Mucosa of descending colon (tissue), 3 donors: ENCODE measurements around the gene ASXL1. TPM values are rescaled to one million over a fixed set of nuclear protein-coding genes. Genes with fewer than 3 reads are reported as not detected.

ENCODE experiments used
- ATAC-seq: fragments of 200-7000 bp; cut with Tn5 transposase; one replicate; pipeline ENCODE4 v1.9.1; 2020; ENCODE audit warnings: mild to moderate bottlenecking, moderate library complexity
- DNase-seq, 3 donors: peaks; one replicate each; pipeline ENCODE4 v3.0.0-alpha.2; 2020
- H3K36me3 ChIP-seq: fragments of 200-600 bp; one replicate; pipeline ENCODE4 v1.8.0; 2021; ENCODE audit warnings: low read depth, mild to moderate bottlenecking
- H3K4me1 ChIP-seq: fragments of 200-600 bp; one replicate; pipeline ENCODE4 v1.8.0; 2021; ENCODE audit warnings: low read depth, mild to moderate bottlenecking
- H3K4me3 ChIP-seq: fragments of 200-600 bp; one replicate; pipeline ENCODE4 v1.8.0; 2021; ENCODE audit warnings: mild to moderate bottlenecking
- H3K9me3 ChIP-seq: fragments of 200-600 bp; one replicate; pipeline ENCODE4 v1.8.0; 2021; ENCODE audit warnings: mild to moderate bottlenecking
- intact Hi-C, 2 donors: fragments of 100-400 bp; cut with DNase I in 1 of 2; cut with micrococcal nuclease in 1 of 2; formaldehyde crosslinking; loops; one replicate each; pipeline versions ENCODE4 v1.11.0 to v1.11.1; 2022; cut with DNase I, micrococcal nuclease
- total RNA-seq, 3 donors: library from RNA; stranded (reverse); fragmentation: NEBNext Ultra II Directional in 2 of 3; extraction: Animal tissue kit (Norgen Biotek cat#: 25700) in 2 of 3; gene quantifications; one replicate each; pipeline versions ENCODE4 v1.2.1 to v1.2.4, GENCODE V29; 2021 to 2023
- TF ChIP-seq, protein P1 (sequence below): fragments of 200-600 bp; IDR thresholded peaks from one replicate; pipeline ENCODE4 v1.8.0; 2022; ENCODE audit warnings: antibody characterized with exemption, mild to moderate bottlenecking
- donor health status: DM: no; HTN: no; CAD: no; lungs with moderate emphysema.
- donor health status: DM: no; HTN: no; CAD: no.
- donor health status: DM: no; HTN: yes; CAD: no.

ASXL1 gene
- total RNA-seq, 3 donors from 2014 or later: 47.4 to 78.9 (median 52.3) TPM

DNA sequence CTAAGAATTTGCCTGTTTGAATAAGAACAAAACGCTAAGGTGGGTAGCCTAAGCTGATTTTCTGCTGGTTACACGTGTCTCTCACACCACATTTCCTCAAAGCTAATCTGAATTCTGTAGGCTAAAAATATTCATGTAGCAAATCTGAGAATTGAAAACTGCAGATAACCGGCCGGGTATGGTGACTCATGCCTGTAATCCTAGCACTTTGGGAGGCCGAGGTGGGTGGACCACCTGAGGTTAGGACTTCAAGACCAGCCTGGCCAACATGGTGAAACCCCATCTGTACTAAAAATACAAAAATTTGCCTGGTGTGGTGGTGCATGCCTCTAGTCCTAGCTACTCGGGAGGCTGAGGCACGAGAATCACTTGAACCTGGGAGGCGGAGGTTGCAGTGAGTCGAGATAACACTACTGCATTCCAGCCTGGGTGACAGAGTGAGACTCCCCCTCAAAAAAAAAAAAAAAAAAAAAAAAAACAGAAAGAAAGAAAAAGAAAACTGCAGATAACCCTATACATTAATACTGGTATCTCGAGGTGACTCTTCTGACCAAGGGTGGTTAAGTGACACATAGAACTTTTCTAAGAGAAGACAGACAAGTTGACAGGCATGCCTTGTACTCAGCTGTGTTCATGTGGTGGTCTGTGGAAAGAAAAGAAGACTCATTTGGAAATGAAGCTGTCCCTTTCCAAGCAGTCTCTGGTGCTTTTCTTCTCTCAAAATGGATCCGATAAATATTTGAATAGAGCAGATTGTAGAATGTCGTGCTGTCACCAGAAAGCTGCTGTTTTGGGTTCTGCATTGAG lies 24.7 kb upstream of the ASXL1 start:
- no peak for DNase-seq
- no peaks in the 10 kb centered on the region for H3K36me3 ChIP-seq

DNA sequence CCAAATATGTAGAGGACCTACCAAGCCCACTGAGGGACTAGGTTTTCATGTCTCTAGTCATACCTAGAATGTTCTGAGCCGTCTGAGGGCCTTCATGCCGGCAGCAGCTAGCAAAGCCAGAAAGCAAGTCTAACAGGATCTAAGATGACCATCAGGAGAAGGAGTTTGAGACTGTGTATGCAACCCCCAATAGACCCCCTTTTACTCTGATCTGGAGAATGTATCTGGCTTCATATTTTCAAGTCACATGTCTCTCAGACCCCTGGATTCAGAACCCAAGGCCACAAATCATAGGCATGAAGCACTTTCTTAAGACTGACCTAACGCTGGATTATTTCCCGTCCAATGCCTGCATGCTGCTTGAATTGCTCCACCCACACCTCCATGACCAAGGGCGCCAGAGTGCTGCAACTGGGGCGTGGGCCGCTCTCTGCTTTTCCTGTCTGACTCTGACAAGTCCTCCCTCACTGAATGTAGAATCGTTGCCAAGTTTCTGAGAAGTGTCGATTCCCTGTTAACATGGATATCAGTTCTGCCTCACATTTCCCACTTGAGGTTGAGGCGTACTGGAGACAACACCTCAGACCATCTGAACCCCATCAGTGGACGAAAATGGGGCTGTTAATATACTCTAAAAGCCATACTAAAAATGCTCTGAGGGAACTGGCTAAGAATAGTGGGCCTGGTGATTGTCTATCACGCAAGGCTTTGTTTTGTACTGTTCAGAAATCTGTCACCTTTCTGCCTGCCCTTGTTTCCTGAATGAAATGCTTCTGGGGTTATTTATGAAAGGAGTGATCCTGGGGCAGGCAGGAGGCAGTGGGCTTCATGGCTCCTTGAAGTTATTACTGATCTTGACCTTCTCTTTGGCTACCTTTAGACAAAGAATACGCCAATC lies 23.9 kb upstream of the ASXL1 start:
- Histone ChIP-seq H3K9me3 (no peaks in the 10 kb centered on the region), H3K36me3 (no peaks in the 10 kb centered on the region), H3K4me3 (no peak overlapping the region), H3K4me1 (no peaks in the 10 kb centered on the region)
- DNase-seq (peak; percentile 72 to 82 (median 82)), ATAC-seq (peak; percentile 95)
- intact Hi-C loops: no loop called here
- TF ChIP-seq, protein P1, sequence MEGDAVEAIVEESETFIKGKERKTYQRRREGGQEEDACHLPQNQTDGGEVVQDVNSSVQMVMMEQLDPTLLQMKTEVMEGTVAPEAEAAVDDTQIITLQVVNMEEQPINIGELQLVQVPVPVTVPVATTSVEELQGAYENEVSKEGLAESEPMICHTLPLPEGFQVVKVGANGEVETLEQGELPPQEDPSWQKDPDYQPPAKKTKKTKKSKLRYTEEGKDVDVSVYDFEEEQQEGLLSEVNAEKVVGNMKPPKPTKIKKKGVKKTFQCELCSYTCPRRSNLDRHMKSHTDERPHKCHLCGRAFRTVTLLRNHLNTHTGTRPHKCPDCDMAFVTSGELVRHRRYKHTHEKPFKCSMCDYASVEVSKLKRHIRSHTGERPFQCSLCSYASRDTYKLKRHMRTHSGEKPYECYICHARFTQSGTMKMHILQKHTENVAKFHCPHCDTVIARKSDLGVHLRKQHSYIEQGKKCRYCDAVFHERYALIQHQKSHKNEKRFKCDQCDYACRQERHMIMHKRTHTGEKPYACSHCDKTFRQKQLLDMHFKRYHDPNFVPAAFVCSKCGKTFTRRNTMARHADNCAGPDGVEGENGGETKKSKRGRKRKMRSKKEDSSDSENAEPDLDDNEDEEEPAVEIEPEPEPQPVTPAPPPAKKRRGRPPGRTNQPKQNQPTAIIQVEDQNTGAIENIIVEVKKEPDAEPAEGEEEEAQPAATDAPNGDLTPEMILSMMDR: no peak

More for the DNA sequence above, 24.7 kb upstream of the ASXL1 start:
- TF ChIP-seq, protein P1: no peak
- intact Hi-C loops: no loop called here
- no peak for ATAC-seq
- no peak overlapping the region for H3K4me3 ChIP-seq
- no peaks in the 10 kb centered on the region for H3K4me1 ChIP-seq
- no peaks in the 10 kb centered on the region for H3K9me3 ChIP-seq

DNA sequence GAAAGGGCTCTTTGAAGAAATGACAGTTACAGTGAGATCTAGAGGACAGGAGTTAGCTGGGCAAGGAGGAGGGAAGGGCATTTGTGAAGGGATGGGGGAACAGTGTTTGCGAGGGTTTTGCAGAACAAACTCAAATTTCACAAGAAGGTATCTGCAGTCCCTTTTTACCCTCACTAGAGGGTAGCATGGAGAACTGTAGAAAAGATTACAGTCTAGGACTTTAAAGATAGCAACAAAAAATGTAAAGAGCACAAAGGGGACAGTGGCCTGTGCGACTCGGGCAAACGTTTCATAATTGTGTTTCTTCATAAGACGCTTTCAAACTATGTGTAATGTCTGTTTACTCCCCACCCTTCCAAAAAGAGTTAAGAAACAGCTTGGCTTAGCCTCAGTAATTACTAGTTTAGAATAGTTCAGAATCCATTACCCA lies 21.2 kb upstream of the ASXL1 start:
- no peak overlapping the region for H3K4me3 ChIP-seq
- no peaks in the 10 kb centered on the region for H3K9me3 ChIP-seq
- DNase-seq (peak in 1 of 3 donors; percentile 27), ATAC-seq (peak; percentile 31)
- TF ChIP-seq, protein P1: no peak
- no peaks in the 10 kb centered on the region for H3K36me3 ChIP-seq
- no peaks in the 10 kb centered on the region for H3K4me1 ChIP-seq
- intact Hi-C loops: no loop called here

DNA sequence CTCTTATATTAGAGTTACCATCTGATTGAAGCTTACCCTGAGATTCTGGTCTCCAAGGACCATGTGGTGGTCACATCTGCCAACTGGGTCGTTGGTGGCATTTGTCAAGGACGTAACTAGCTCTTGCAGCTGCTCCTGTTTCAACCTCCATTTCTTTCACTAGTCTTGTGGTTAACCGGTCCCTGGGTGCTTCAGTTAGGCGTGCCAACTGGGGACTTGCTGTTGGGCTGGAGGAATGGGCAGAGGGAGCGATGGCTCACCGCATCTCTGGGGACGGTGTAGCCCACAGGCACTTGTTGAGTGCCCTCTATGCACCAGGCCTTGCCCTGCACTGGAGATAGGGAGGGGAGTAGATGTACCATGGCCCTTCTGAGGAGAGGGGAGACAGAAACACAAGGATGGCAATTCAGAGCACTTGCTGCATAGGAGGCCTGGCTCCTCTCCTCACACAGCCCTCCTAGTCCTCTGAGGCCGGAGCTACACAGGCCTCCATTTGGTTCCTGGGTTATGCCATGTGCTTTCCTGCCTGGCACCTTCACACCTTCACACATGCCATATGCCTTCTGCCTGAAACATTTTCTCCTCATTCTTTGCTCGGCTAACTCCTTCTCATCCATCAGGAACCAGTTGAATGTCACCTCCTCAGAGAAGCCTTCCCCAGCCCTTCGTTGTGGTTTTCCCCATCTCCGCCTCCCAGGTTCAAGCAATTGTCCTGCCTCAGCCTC lies 20.0 kb upstream of the ASXL1 start:
- DNase-seq: no peak
- no peak for ATAC-seq
- TF ChIP-seq, protein P1: no peak
- Histone ChIP-seq H3K36me3 (no peaks in the 10 kb centered on the region), H3K9me3 (no peaks in the 10 kb centered on the region), H3K4me1 (no peaks in the 10 kb centered on the region), H3K4me3 (no peak overlapping the region)
- intact Hi-C loops: no loop called here

DNA sequence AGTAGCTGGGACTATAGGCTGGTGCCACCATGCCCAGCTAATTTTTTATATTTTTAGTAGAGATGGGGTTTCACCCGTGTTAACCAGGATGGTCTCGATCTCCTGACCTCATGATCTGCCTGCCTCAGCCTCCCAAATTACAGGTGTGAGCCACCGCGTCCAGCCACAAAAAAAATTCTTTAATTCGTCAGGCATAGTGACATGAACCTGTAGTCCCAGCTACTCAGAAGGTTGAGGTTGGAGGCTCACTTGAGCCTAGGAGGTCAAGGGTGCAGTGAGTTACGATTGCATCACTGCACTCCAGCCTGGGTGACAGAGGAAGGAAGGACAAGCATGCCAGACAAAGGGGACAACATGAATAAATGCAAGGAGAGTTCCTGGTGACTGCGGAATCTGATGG lies 19.5 kb upstream of the ASXL1 start:
- Histone ChIP-seq H3K36me3 (no peaks in the 10 kb centered on the region), H3K9me3 (no peaks in the 10 kb centered on the region), H3K4me1 (no peaks in the 10 kb centered on the region), H3K4me3 (no peak overlapping the region)
- intact Hi-C loops: no loop called here
- TF ChIP-seq, protein P1: no peak
- DNase-seq (no peak), ATAC-seq (no peak)
